IMR-90 (cell line): ENCODE measurements around the gene FRMD6.

Source experiments
- CEBPB ChIP-seq: IDR thresholded peaks from 2 replicates; pipeline ENCODE4 v1.6.1; 2012; ENCODE audit warnings: low read depth, low read length, improper control_type of control experiment
- CHD1 ChIP-seq: IDR thresholded peaks from 2 replicates; pipeline ENCODE4 v1.6.1; 2012; ENCODE audit warnings: low read depth, low read length, improper control_type of control experiment
- CTCF ChIP-seq: conservative IDR thresholded peaks from 2 replicates; pipeline ENCODE4 v1.5.1; 2012; ENCODE audit warnings: mild to moderate bottlenecking, low read depth, low read length, improper control_type of control experiment
- ELK1 ChIP-seq: fragments of 150-350 bp; IDR thresholded peaks from 2 replicates; pipeline ENCODE4 v1.6.1; 2016; ENCODE audit warnings: low read depth, mild to moderate bottlenecking, low read length, moderate library complexity, borderline replicate concordance
- FOS ChIP-seq: fragments of 150-350 bp; IDR thresholded peaks from 2 replicates; pipeline ENCODE4 v1.6.1; 2016; ENCODE audit warnings: low read depth, low read length
- MAZ ChIP-seq: IDR thresholded peaks from 2 replicates; pipeline ENCODE4 v1.6.1; 2012; ENCODE audit warnings: low read depth, mild to moderate bottlenecking, low read length, improper control_type of control experiment, moderate library complexity, borderline replicate concordance
- POLR2A ChIP-seq: IDR thresholded peaks from 2 replicates; pipeline ENCODE4 v1.6.1; 2012; ENCODE audit warnings: mild to moderate bottlenecking, low read depth, low read length
- RCOR1 ChIP-seq: IDR thresholded peaks from 2 replicates; pipeline ENCODE4 v1.6.1; 2012; ENCODE audit warnings: mild to moderate bottlenecking, low read length, improper control_type of control experiment; ENCODE audit not compliant: insufficient replicate concordance
- SMC3 ChIP-seq: fragments of 150-350 bp; IDR thresholded peaks from 2 replicates; pipeline ENCODE4 v1.6.1; 2016; ENCODE audit warnings: low read depth, mild to moderate bottlenecking, antibody characterized with exemption, low read length, moderate library complexity

GRCh38 chr14:51774209-51774608, 122.5 kb downstream of the FRMD6 start:
- TF ChIP-seq CTCF (no peak), RCOR1 (no peak), SMC3 (no peak), POLR2A (no peak), CHD1 (no peak), ELK1 (no peak), CEBPB (no peak), FOS (no peak), MAZ (no peak)
